Loucy (cell line): ENCODE results near the gene TMEM164.

Experiments used
- H2AFZ ChIP-seq: fragments of 200-600 bp; sonication (generic); 2 replicates; pipeline ENCODE4 v1.6.0; 2016; ENCODE audit warnings: antibody characterized with exemption, mild to moderate bottlenecking, low read length, moderate library complexity
- H3F3A ChIP-seq: fragments of 200-600 bp; 2 replicates; pipeline ENCODE4 v1.6.0; 2016; ENCODE audit warnings: antibody characterized with exemption, low read depth, mild to moderate bottlenecking
- H3K27me3 ChIP-seq: fragments of 200-600 bp; sonication (generic); 2 replicates; pipeline ENCODE4 v1.6.1; 2014; ENCODE audit warnings: low read length, mild to moderate bottlenecking; ENCODE audit not compliant: insufficient read depth, poor library complexity, severe bottlenecking
- H3K36me3 ChIP-seq: fragments of 200-600 bp; sonication (generic); 2 replicates; pipeline ENCODE4 v1.6.1; 2016; ENCODE audit warnings: low read length; ENCODE audit not compliant: insufficient read depth
- H3K4me1 ChIP-seq: fragments of 200-600 bp; sonication (generic); 2 replicates; pipeline ENCODE4 v1.5.1; 2014; ENCODE audit warnings: low read length, mild to moderate bottlenecking; ENCODE audit not compliant: insufficient read depth, poor library complexity, severe bottlenecking
- H3K4me2 ChIP-seq: fragments of 200-600 bp; sonication (generic); 2 replicates; pipeline ENCODE4 v1.6.0; 2014; ENCODE audit warnings: antibody characterized with exemption, low read length, low read depth, mild to moderate bottlenecking; ENCODE audit not compliant: poor library complexity, severe bottlenecking
- H3K4me3 ChIP-seq: fragments of 200-600 bp; sonication (generic); 2 replicates; pipeline ENCODE4 v1.5.1; 2014; ENCODE audit warnings: low read length, mild to moderate bottlenecking, mixed read lengths; ENCODE audit not compliant: poor library complexity, severe bottlenecking
- H3K79me2 ChIP-seq: fragments of 200-600 bp; sonication (generic); 2 replicates; pipeline ENCODE4 v1.6.1; 2014; ENCODE audit warnings: low read length; ENCODE audit not compliant: insufficient read depth
- H3K9ac ChIP-seq: fragments of 200-600 bp; sonication (generic); 2 replicates; pipeline ENCODE4 v1.6.0; 2014; ENCODE audit warnings: mild to moderate bottlenecking, low read depth, low read length, moderate library complexity; ENCODE audit not compliant: poor library complexity, severe bottlenecking
- H3K9me2 ChIP-seq: fragments of 200-600 bp; sonication (generic); replicated peaks from 2 replicates; pipeline ENCODE4 v1.6.1; 2016; ENCODE audit warnings: low read depth, low read length, mixed read lengths
- H3K9me3 ChIP-seq: fragments of 200-600 bp; sonication (generic); 2 replicates; pipeline ENCODE4 v1.6.1; 2014; ENCODE audit warnings: mild to moderate bottlenecking, antibody characterized with exemption, low read length, low read depth; ENCODE audit not compliant: insufficient read depth
- H4K20me1 ChIP-seq: fragments of 200-600 bp; sonication (generic); 2 replicates; pipeline ENCODE4 v1.6.0; 2014; ENCODE audit warnings: antibody characterized with exemption, low read length, mild to moderate bottlenecking; ENCODE audit not compliant: insufficient read depth, poor library complexity, severe bottlenecking
- EZH2phosphoT487 ChIP-seq: fragments of 200-600 bp; IDR thresholded peaks from 2 replicates; pipeline ENCODE4 v1.6.1; 2018; ENCODE audit warnings: antibody characterized with exemption, mild to moderate bottlenecking, moderate library complexity, borderline replicate concordance
- TF ChIP-seq, protein P1 (sequence below): fragments of 200-600 bp; sonication (generic); conservative IDR thresholded peaks from 2 replicates; pipeline ENCODE4 v1.5.1; 2014; ENCODE audit warnings: mild to moderate bottlenecking, antibody characterized with exemption, low read length

Gene TMEM164

DNA sequence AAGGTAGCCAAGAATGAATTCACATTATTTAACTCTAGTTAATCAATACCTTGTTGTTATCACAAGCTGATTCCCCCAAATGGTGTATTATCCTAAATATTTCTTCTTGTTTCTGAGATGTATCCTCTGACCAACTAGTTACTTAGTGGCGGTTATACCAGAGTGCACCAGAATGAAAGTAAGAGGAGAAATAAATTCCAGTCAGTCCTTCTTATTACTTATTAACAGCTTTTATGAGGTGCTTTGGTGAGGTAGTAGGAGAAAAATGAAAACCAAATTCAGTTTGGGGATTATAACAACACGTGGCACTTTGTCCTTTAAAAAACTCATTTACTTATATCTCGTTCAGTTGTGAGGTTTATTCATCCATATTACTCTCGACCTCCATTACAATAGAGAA lies 213.1 kb downstream of the TMEM164 start:
- Histone ChIP-seq H3K27me3 (no peaks in the 10 kb centered on the region), H3K79me2 (peaks cover 2% of the 10 kb centered on the region; the same call in 1 of the 2 replicates), H3K4me2 (peak overlapping the region; percentile 20), H3K4me1 (peaks cover 15% of the 10 kb centered on the region), H2AFZ (no peak overlapping the region), H3K9me3 (no peaks in the 10 kb centered on the region), H3F3A (no peaks in the 10 kb centered on the region), H3K9me2 (no peaks in the 10 kb centered on the region), H4K20me1 (no peaks in the 10 kb centered on the region), H3K4me3 (no peak overlapping the region), H3K36me3 (no peaks in the 10 kb centered on the region), H3K9ac (no peak overlapping the region)
- TF ChIP-seq EZH2phosphoT487, result no peak
- TF ChIP-seq, protein P1, sequence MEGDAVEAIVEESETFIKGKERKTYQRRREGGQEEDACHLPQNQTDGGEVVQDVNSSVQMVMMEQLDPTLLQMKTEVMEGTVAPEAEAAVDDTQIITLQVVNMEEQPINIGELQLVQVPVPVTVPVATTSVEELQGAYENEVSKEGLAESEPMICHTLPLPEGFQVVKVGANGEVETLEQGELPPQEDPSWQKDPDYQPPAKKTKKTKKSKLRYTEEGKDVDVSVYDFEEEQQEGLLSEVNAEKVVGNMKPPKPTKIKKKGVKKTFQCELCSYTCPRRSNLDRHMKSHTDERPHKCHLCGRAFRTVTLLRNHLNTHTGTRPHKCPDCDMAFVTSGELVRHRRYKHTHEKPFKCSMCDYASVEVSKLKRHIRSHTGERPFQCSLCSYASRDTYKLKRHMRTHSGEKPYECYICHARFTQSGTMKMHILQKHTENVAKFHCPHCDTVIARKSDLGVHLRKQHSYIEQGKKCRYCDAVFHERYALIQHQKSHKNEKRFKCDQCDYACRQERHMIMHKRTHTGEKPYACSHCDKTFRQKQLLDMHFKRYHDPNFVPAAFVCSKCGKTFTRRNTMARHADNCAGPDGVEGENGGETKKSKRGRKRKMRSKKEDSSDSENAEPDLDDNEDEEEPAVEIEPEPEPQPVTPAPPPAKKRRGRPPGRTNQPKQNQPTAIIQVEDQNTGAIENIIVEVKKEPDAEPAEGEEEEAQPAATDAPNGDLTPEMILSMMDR, result no peak

DNA sequence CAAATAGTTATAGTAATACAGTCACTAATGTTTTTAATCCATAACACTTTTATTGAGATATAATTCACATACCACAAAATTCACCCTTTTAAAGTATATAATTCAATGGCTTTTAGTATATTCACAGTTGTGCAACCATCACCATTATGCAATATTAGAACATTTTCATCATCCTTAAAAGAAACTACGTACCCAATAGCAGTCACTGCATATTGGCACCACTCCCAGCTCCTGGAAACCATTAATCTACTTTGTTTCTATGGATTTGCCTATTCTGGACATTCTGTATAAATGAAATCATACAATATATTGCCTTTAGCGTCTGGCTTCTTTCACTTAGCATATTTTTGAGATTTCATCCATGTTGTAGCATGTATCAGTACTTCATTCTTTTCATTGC lies 215.7 kb downstream of the TMEM164 start:
- no peaks in the 10 kb centered on the region for H4K20me1 ChIP-seq
- H3K36me3 ChIP-seq, result no peaks in the 10 kb centered on the region
- H3K27me3 ChIP-seq, result no peaks in the 10 kb centered on the region
- peaks cover 4% of the 10 kb centered on the region; the same call in 1 of the 2 replicates for H3K79me2 ChIP-seq
- TF ChIP-seq EZH2phosphoT487, result no peak
- TF ChIP-seq, protein P1, result no peak
- peaks cover 16% of the 10 kb centered on the region for H3K4me1 ChIP-seq
- no peak overlapping the region for H3K4me2 ChIP-seq
- no peak overlapping the region for H3K9ac ChIP-seq
- no peak overlapping the region for H3K4me3 ChIP-seq
- H3K9me3 ChIP-seq, result no peaks in the 10 kb centered on the region
- H3K9me2 ChIP-seq, result no peaks in the 10 kb centered on the region
- H2AFZ ChIP-seq, result no peak overlapping the region
- no peaks in the 10 kb centered on the region for H3F3A ChIP-seq

DNA sequence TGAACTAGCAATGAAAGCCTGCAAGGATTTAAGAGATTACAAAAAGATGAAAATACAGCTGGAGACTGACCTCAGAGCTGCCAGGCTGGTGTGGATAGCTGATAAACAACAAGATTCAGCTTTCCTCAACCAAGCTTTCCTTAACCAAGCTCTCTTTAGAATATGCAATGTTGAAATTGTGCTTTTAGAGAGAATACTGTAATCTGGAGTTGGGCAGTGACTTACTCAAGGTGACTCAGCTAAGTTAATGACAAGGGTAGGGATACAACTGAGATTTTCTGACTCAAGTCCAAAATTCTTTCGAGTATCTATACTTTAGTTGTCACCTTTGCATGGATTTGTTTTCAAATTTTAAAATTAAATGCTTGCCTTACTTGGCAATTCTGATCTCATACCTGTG lies 217.0 kb downstream of the TMEM164 start:
- peaks cover 4% of the 10 kb centered on the region; the same call in 1 of the 2 replicates for H3K79me2 ChIP-seq
- H3K9me2 ChIP-seq, result no peaks in the 10 kb centered on the region
- no peak overlapping the region for H3K4me3 ChIP-seq
- no peaks in the 10 kb centered on the region for H3K36me3 ChIP-seq
- H4K20me1 ChIP-seq, result no peaks in the 10 kb centered on the region
- H3K4me2 ChIP-seq, result no peak overlapping the region
- no peaks in the 10 kb centered on the region for H3K27me3 ChIP-seq
- no peak overlapping the region for H3K9ac ChIP-seq
- TF ChIP-seq, protein P1, result no peak
- no peak for TF ChIP-seq EZH2phosphoT487
- H3F3A ChIP-seq, result no peaks in the 10 kb centered on the region
- peaks cover 17% of the 10 kb centered on the region for H3K4me1 ChIP-seq
- H3K9me3 ChIP-seq, result no peaks in the 10 kb centered on the region
- no peak overlapping the region for H2AFZ ChIP-seq
